NCI-H1048 (cell line): Measurements from ENCODE around the gene ANKMY1.
"Not testable (repeated sequence)": the region's sequence is repeated elsewhere in the genome, so short reads cannot be mapped to it uniquely, and the experiment has no call there.

Experiments used
- DNase-seq: peaks from one replicate; lab custom pipeline; 2025; lab: John Stamatoyannopoulos, UW

Gene ANKMY1

GRCh38 chr2:240554767-240555493 lies 2.9 kb downstream of the ANKMY1 start:
- no peak for DNase-seq

- no peak for DNase-seq
Observed at GRCh38 chr2:240553956-240554480, 3.8 kb downstream of the ANKMY1 start.

- DNase-seq, result no peak
Observed at GRCh38 chr2:240551811-240552210, 6.0 kb downstream of the ANKMY1 start.

GRCh38 chr2:240551288-240551687 lies 6.5 kb downstream of the ANKMY1 start:
- no peak for DNase-seq

GRCh38 chr2:240539906-240540305 lies 17.9 kb downstream of the ANKMY1 start:
- no peak for DNase-seq

DNA sequence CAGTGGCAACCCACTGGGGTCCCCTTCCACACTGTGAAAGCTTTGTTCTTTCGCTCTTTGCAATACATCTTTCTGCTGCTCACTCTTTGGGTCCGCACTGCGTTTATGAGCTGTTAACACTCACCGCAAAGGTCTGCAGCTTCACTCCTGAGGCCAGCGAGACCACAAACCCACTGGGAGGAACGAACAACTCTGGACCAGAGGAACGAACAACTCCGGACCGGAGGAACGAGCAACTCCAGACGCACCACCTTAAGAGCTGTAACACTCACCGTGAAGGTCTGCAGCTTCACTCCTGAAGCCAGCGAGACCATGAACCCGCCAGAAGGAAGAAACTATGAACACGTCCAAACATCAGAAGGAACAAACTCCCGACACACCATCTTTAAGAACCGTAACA lies 18.7 kb downstream of the ANKMY1 start:
- DNase-seq, result not testable (repeated sequence)

GRCh38 chr2:240538031-240538780 lies 19.6 kb downstream of the ANKMY1 start:
- DNase-seq, result no peak

DNA sequence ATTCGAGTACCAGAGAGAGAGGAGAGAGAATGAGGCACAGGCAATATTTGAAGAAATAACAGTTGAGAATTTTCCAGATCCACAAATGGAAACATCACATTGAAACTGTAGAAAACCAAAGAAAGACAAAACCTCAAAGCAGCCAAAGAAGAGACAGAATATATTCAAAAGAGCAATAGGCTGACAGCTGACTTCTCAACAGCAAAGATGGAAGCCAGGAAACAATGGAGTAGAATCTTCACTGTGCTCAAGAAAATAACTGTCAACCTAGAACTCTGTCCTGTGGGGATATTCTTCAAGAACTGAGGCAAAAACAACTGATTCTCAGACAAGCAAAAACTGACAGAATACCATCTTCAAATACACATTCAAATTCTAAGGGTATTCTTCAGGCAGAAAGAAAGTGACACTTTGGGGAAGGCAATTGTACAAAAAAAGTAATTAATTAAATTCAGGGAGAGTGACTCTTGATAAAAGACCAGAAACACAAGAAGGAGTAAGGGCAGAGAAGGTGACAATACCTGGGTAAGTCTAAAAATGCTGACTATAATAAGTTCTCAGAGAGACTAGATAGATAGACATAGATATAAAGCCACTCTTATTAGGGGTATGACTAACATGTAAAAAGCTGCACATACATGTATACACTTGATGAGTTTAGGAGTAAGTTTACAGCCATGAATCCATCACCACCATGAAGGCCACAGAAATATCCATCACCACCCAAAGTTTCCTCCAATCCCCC lies 25.6 kb downstream of the ANKMY1 start:
- DNase-seq, result no peak

- no peak for DNase-seq
Observed at GRCh38 chr2:240531038-240531437, 26.8 kb downstream of the ANKMY1 start.

GRCh38 chr2:240530181-240530580 lies 27.6 kb downstream of the ANKMY1 start:
- no peak for DNase-seq

DNA sequence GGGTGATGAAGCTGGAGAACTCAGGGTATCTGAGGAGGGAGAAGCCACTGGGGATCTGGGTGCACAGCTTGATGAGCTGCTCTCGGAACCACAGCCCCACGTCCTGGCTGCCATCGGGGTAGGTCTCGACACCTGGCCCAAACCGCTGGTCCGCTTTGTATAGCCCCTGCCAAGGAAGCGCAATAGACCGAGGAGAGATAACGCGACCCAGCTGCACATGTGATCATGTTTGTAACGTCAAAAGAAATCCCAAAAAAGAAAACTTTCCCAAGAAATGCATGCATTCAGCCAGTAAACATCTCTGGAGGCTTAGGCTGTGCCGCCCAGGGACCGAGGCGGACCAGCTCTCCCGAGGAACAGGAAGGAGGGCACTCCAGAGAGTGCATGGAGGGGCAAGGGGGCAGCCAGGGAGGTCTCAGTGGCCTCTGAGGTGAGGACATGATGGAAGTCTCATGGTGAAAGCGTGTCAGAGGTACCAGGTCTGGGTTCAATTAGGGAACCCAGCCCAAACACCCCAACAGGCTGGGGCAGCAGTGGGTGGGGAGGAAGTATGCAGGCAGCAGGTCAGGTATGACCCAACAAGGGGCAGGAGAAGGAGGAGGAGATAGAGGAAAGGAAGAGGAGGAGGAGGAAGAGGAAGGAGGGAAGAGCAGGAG lies 28.3 kb downstream of the ANKMY1 start:
- DNase-seq, result no peak

DNA sequence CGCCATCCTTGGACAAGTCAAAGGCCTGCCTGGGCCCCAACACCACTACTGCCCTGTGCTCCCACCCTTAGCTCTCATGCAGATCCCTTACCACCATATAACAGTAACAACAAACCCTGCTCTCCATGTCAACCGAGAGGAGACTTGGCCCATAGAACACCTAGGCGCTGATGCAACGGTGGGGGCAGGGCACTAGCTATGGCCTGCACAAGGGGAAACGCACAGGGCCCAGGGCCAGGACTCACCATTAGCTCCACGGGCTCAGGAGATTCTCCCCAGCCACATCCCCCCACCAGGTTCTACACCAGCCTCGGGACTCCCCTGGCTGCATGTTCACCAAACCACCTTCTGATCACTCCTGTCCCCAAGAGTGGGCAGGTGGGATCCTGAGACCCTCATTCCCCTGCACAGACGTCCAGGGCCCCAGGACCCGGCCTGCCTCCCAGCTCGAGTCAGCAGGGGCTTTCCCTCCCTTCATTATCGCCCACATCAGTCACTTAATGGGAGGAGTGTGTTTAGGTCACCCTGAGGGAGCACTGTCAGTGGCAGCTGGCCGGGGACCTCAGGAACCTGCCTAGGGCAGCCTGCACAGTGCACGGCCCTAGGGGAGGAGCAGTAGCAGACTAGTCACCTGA lies 29.3 kb downstream of the ANKMY1 start:
- no peak for DNase-seq

- DNase-seq, result no peak
Observed at GRCh38 chr2:240527153-240527750, 30.5 kb downstream of the ANKMY1 start.

DNA sequence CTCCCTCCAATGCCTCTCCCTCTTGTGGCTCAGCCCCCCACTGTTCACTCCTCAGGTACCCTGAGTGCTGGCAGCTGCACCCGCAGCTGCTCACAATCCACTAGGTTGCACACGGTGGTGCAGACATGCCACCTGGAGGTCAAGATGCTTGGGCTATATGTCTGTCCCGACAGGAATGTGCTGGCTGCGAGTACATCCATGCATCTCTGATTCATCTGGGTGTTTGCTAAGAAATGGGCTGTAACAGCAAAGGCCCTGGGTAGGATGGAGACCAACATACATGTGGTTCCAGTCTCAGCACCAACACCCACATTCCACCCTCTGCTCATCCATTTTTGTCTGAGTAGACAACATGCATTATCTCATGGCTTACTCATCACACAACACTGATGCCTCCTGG lies 31.3 kb downstream of the ANKMY1 start:
- DNase-seq, result no peak

DNA sequence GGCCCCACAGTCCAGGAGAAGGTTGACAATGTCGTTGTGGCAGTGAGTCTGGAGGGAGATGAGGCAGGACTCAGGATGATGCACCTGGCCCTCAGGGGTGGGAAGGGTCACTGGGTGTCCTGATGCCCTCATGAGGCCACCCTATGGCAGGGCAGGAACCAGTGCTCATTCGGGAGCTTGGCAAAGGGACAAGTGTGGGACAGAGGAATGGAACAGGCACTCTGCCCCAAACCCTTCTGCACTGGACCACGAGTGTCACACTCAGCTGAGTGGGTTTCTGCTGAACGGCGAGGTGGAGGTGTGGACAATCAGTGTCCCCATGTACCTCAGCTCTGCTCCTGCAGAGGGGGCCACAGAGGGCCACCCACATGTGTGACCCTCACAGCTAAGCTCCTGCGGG lies 32.0 kb downstream of the ANKMY1 start:
- no peak for DNase-seq

DNA sequence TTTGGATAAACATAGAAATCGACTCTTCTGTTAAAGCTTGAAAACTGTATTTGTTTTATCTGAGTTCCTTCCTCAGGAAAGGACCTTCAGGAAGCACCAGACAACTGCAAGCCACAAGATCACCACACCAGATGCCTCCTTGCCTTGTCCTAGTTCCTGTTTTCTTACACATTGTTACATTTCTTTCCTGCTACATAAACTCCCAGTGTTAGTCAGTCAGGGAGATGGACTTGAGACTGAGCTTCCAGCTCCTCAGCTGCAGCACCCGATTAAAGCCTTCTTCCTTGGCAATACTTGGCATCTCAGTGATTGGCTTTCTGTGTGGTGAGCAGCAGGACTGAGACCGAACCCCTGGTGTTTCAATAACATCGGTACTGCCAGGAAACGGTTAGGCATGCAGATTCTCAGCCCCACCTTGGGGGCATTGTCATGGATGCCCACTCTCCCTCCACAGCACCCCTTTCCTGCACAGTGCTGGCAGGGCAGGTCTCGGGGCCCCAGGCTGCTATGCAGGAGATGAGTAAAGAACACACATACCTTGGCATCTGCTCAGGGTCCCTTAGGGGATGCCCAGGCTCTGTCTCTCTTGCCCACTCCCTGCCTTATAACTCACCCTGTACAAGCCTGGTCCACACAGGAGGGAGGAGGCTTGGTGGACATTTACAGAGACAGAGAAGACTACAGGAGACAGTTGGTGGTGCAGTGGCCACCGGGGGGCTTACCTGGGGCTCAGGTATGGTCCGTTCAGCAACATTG lies 32.6 kb downstream of the ANKMY1 start:
- no peak for DNase-seq

DNA sequence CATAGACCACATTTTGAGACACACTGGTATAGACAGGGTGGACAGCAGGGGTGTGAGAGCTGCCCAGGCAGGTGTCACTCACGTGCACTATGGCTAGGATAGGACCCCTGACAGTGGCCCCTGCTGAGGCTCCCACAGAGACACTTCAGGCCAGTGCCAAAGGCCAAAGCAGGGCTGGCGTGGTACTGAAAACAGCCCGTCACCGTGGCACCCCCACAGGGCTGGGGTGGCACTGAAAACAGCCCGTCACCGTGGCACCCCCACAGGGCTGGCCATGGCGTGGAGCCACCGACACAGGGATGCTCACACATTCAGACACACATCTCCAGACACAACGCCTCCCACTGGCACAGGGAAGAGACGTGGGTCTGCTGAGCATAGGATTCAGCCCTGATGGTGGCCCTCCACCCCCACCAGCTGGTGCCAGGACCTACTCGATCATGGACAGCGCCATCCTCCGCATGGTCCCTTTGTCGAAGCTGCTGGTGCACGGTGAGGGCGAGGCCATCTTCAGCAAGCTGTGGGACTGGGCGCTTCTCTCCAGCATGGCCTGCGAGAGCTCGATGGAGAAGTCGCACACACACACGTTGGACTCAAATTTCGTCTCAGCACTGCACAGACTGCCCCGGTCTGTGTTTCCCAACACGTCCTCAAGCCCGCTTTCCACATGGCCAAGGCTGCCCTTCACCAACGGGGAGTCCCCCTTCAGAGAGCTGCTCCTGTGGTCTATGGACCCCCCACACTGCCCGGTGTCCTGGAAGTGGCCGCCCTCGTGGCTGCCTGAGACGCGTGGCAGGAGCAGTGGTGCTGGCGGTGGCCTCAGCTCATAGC lies 34.1 kb downstream of the ANKMY1 start:
- DNase-seq, result no peak

GRCh38 chr2:240522406-240522805 lies 35.4 kb downstream of the ANKMY1 start:
- no peak for DNase-seq

GRCh38 chr2:240521885-240522284 lies 35.9 kb downstream of the ANKMY1 start:
- not testable (repeated sequence) for DNase-seq

GRCh38 chr2:240520974-240521350 lies 36.8 kb downstream of the ANKMY1 start:
- DNase-seq, result no peak
